Right atrium auricular region (tissue), 2 donors: ENCODE results near the gene OR7C1. TPM values are rescaled to one million over a fixed set of nuclear protein-coding genes. Genes with fewer than 3 reads are reported as not detected.

Experiments used
- DNase-seq: peaks from one replicate; pipeline ENCODE4 v3.0.0-alpha.2; 2019; ENCODE audit warnings: low spot score
- H3K27ac ChIP-seq, 2 donors: fragments of 200-600 bp; sonication (generic); 1 replicate in 1 of 2; 2 replicates in 1 of 2; pipeline ENCODE4 v1.5.1; 2016 to 2019
- H3K27me3 ChIP-seq, 2 donors: fragments of 200-600 bp; sonication (generic); one replicate each; pipeline versions ENCODE4 v1.5.1 to v1.6.0; 2017 to 2019
- H3K36me3 ChIP-seq: fragments of 200-600 bp; sonication (generic); one replicate; pipeline ENCODE4 v1.5.1; 2016
- H3K4me1 ChIP-seq, 2 donors: fragments of 200-600 bp; sonication (generic); one replicate each; pipeline versions ENCODE4 v1.5.1 to v1.6.0; 2017 to 2019
- H3K4me3 ChIP-seq, 2 donors: fragments of 200-600 bp; sonication (generic); 1 replicate in 1 of 2; 2 replicates in 1 of 2; pipeline ENCODE4 v1.5.1; 2017 to 2019; ENCODE audit warnings: mild to moderate bottlenecking in 1 of 2, moderate library complexity in 1 of 2
- H3K9me3 ChIP-seq, 2 donors: fragments of 200-600 bp; sonication (generic); one replicate each; pipeline ENCODE4 v1.5.1; 2019
- CTCF ChIP-seq, 2 donors: fragments of 200-600 bp; sonication (generic); IDR thresholded peaks; one replicate each; pipeline ENCODE4 v1.5.1; 2019; ENCODE audit warnings: antibody characterized with exemption in 2 of 2
- total RNA-seq, 2 donors: library from RNA; depleted of rRNA; stranded (reverse); fragments of >200 nt; gene quantifications; one replicate each; pipeline ENCODE4 v1.1.0, GENCODE V29; 2016

The OR7C1 gene
- total RNA-seq, 2 donors from 2014 or later, result not detected

DNA sequence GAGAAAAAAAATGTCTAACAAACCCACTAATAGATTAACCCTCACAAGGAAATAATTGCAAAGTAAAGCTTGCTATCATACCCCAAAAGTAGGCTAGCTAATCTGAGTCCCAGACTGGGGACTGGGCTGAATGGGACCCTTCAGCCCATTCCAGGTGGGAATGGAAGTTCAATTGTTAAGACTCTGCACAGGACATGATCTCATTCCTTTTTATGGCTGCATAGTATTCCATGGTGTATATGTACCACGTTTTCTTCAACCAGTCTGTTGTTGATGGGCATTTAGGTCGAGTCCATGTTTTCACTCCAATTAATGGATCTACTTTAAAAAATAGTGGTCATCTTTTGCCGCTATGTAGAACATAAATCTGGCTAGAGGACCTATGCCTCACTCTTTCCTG lies 17.9 kb downstream of the OR7C1 start:
- no peak for TF ChIP-seq CTCF (IDR thresholded peaks at IDR 0.05)
- no peaks in the 10 kb centered on the region for H3K4me1 ChIP-seq
- no peak for DNase-seq
- H3K27me3 ChIP-seq, result no peaks in the 10 kb centered on the region
- H3K27ac ChIP-seq, result no peak overlapping the region
- H3K4me3 ChIP-seq, result no peak overlapping the region
- H3K36me3 ChIP-seq, result no peaks in the 10 kb centered on the region
- H3K9me3 ChIP-seq, result no peaks in the 10 kb centered on the region

GRCh38 chr19:14814982-14815652 lies 19.9 kb downstream of the OR7C1 start:
- Histone ChIP-seq H3K27me3 (no peaks in the 10 kb centered on the region), H3K27ac (no peak overlapping the region), H3K4me3 (no peak overlapping the region), H3K4me1 (no peaks in the 10 kb centered on the region), H3K36me3 (no peaks in the 10 kb centered on the region), H3K9me3 (no peaks in the 10 kb centered on the region)
- no peak for DNase-seq
- no peak for TF ChIP-seq CTCF (IDR thresholded peaks at IDR 0.05)

GRCh38 chr19:14809272-14810057 lies 25.5 kb downstream of the OR7C1 start:
- no peak for TF ChIP-seq CTCF (IDR thresholded peaks at IDR 0.05)
- Histone ChIP-seq H3K9me3 (no peaks in the 10 kb centered on the region), H3K4me1 (no peaks in the 10 kb centered on the region), H3K36me3 (no peaks in the 10 kb centered on the region), H3K4me3 (no peak overlapping the region), H3K27me3 (no peaks in the 10 kb centered on the region), H3K27ac (no peak overlapping the region)
- no peak for DNase-seq

DNA sequence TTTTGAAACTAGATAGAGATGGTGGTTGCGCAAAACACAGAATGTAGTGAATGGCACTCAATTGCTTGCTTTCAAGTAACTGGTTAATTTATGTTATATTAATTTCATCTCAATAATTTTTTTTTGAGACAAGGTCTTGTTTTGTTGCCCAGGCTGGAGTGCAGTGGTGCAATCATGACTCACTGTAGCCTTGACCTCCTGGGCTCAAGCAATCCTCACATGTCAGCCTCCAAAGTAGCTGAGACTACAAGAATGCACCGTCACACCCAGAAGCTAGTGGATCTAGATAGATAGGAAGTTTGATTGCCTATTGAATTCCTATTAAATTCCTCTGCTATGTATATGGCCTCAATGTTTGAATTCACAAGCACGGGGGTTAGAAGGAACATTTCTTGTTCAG lies 30.2 kb downstream of the OR7C1 start:
- H3K4me1 ChIP-seq, result no peaks in the 10 kb centered on the region
- no peak for DNase-seq
- no peaks in the 10 kb centered on the region for H3K9me3 ChIP-seq
- no peak overlapping the region for H3K4me3 ChIP-seq
- no peaks in the 10 kb centered on the region for H3K27me3 ChIP-seq
- no peak for TF ChIP-seq CTCF (IDR thresholded peaks at IDR 0.05)
- H3K27ac ChIP-seq, result no peak overlapping the region
- H3K36me3 ChIP-seq, result no peaks in the 10 kb centered on the region

DNA sequence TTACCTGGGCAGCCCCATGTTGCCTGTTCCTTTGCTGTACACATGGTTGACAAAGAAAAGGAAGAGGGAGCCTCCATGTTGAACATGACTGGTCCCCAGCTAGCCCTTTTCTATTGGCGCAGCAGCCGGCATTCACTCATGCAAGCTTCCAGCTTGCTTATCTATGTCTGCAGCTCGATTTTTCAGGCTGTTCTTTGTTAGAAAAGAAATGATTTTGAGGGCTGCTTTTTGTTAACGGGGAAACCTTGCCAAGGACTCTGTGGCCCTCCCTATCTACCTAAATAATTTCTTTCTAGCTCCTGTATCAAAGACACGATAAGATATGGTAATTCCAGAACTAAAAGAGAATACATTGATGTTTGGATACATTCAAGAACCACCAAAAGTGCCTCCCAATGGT lies 36.2 kb downstream of the OR7C1 start:
- Histone ChIP-seq H3K4me3 (no peak overlapping the region), H3K27me3 (no peaks in the 10 kb centered on the region), H3K27ac (no peak overlapping the region), H3K4me1 (no peaks in the 10 kb centered on the region), H3K9me3 (no peaks in the 10 kb centered on the region), H3K36me3 (no peaks in the 10 kb centered on the region)
- DNase-seq, result no peak
- no peak for TF ChIP-seq CTCF (IDR thresholded peaks at IDR 0.05)
